HCT116 (cell line): Measurements from ENCODE around the gene ACTL6B.

Experiments used
- EZH2 ChIP-seq: fragments of 200-600 bp; sonication (generic); IDR thresholded peaks from 2 replicates; pipeline ENCODE4 v1.6.1; 2017; ENCODE audit warnings: antibody characterized with exemption, mixed run types
- JUND ChIP-seq: IDR thresholded peaks from 2 replicates; pipeline ENCODE4 v1.6.1; 2012
- POLR2A ChIP-seq: IDR thresholded peaks from 2 replicates; pipeline ENCODE4 v1.7.0; 2011; ENCODE audit warnings: borderline replicate concordance; ENCODE audit not compliant: insufficient read depth, insufficient read length; ENCODE audit errors: extremely low read depth
- POLR2AphosphoS5 ChIP-seq: IDR thresholded peaks from 2 replicates; pipeline ENCODE4 v1.6.1; 2011; ENCODE audit warnings: mild to moderate bottlenecking, low read depth, low read length, moderate library complexity
- REST ChIP-seq: IDR thresholded peaks from 2 replicates; pipeline ENCODE4 v1.6.1; 2012; ENCODE audit warnings: low read depth
- SIN3A ChIP-seq: IDR thresholded peaks from 2 replicates; pipeline ENCODE4 v1.6.1; 2012; ENCODE audit warnings: low read depth
- YY1 ChIP-seq: IDR thresholded peaks from 2 replicates; pipeline ENCODE4 v1.6.1; 2011; ENCODE audit warnings: low read length, low read depth, moderate library complexity, mild to moderate bottlenecking; ENCODE audit not compliant: insufficient replicate concordance; ENCODE audit errors: extremely low read depth
- ZNF274 ChIP-seq: fragments of 200-500 bp; sonication (Bioruptor generic); IDR thresholded peaks from 2 replicates; pipeline ENCODE4 v1.6.1; 2014; ENCODE audit warnings: mild to moderate bottlenecking, low read depth, low read length, inconsistent platforms
- TF ChIP-seq, protein P1 (sequence below), 3 experiments: fragments of 200-600 bp in 1 of 3; sonication (generic) in 1 of 3; IDR thresholded peaks in 2 of 3; conservative IDR thresholded peaks in 1 of 3; 2 replicates each; pipeline ENCODE4 v1.5.1; 2012 to 2017; ENCODE audit warnings: low read depth in 2 of 3, low read length in 2 of 3, antibody characterized with exemption in 1 of 3, borderline replicate concordance in 1 of 3, control low read depth in 1 of 3, mild to moderate bottlenecking in 1 of 3, mixed read lengths in 1 of 3, mixed run types in 1 of 3, moderate library complexity in 1 of 3; ENCODE audit not compliant: insufficient read depth in 1 of 3

DNA sequence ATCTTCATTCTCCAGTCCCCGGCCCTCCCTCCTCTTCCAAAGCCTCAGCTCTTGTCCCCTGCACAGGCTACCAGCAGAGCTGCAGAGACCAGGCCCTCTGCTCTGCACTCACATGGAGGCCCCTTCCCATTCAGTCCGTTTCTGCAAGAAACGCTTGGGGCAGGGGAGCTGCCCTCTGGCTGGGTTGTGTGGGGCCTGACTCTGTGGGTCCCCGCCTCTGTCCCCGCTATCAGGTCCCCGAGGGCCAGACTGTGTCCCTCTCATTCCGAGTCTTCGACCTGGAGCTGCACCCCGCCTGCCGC, 52.6 kb downstream of the ACTL6B start:
- TF ChIP-seq REST (no peak), YY1 (no peak), POLR2A (no peak), POLR2AphosphoS5 (no peak), EZH2 (no peak), JUND (no peak), ZNF274 (no peak), SIN3A (no peak)
- TF ChIP-seq, protein P1, sequence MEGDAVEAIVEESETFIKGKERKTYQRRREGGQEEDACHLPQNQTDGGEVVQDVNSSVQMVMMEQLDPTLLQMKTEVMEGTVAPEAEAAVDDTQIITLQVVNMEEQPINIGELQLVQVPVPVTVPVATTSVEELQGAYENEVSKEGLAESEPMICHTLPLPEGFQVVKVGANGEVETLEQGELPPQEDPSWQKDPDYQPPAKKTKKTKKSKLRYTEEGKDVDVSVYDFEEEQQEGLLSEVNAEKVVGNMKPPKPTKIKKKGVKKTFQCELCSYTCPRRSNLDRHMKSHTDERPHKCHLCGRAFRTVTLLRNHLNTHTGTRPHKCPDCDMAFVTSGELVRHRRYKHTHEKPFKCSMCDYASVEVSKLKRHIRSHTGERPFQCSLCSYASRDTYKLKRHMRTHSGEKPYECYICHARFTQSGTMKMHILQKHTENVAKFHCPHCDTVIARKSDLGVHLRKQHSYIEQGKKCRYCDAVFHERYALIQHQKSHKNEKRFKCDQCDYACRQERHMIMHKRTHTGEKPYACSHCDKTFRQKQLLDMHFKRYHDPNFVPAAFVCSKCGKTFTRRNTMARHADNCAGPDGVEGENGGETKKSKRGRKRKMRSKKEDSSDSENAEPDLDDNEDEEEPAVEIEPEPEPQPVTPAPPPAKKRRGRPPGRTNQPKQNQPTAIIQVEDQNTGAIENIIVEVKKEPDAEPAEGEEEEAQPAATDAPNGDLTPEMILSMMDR (IDR thresholded peaks at IDR 0.05 in 2 of 3, conservative IDR thresholded peaks at IDR 0.05 in 1 of 3; ENCODE audit: borderline replicate concordance in 1 of 3, insufficient read depth in 1 of 3, low read depth in 2 of 3, low read length in 2 of 3) = no peak
